GM19468 (cell line): ENCODE results near the gene SLC41A1.

Source experiments
- ATAC-seq: cut with Tn5 transposase; IDR thresholded peaks from one replicate; pipeline ENCODE4 v1.9.1; 2021; ENCODE audit warnings: mild to moderate bottlenecking, moderate library complexity, moderate number of reproducible peaks; ENCODE audit not compliant: unreplicated experiment; ENCODE audit errors: extremely low read depth

The SLC41A1 gene

GRCh38 chr1:205766038-205766437, 47.0 kb downstream of the SLC41A1 start:
- ATAC-seq, result no peak

DNA sequence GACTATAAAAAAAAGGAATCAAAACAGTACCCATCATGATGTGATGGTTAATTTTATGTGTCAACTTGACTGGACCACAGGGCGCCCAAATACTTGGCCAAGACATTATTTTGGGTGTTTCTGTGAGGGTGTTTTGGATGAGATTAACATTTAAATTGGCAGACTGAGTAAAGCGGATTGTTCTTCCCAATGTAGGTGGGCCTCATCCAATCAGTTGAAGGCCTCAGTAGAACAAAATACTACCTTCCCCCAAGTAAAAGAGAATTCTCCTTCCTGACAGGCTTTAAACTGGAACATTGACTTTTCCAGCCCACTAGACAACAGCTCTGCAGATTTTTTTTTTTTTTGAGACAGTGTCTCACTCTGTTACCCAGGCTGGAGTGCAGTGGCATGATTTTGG, 48.4 kb downstream of the SLC41A1 start:
- ATAC-seq, result no peak

- no peak for ATAC-seq
These were observed 49.0 kb downstream of the SLC41A1 start for GRCh38 chr1:205763980-205764379.

- ATAC-seq, result no peak
These were observed 52.4 kb downstream of the SLC41A1 start for GRCh38 chr1:205760606-205761005.

DNA sequence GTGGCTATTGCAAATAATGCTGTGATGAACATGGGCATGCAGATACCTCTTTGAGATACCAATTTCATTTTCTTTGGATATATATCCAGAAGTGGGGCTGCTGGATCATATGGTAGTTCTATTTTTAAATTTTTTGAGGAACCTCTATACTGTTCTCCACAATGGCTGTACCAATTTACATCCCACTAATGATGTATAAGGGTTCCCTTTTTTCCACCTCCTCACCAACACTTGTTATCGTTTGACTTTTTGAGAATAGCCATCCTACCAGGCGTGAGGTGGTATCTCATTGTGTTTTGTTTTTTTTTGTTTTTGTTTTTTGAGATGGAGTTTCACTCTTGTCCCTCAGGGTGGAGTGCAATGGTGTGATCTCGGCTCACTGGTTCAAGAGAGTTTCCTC, 56.4 kb downstream of the SLC41A1 start:
- ATAC-seq, result no peak

DNA sequence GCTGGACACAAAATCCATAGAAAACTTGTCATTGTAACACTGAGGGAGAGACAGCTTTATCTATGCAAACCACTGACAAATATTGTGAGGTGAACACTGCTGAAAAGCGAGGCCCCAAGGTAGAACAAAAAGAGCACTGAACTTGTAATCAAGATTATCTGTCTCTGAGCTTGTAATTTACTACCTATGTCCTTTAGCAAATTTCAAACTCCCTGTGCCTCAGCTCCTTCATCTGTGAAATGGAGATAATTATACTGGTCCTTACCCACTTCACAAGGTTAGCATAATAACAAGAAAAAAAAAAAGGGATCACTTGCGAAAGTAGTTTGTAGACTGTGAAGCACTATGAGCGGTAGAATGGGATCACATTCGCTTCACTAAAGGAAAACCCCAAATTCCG, 58.1 kb downstream of the SLC41A1 start:
- no peak for ATAC-seq

DNA sequence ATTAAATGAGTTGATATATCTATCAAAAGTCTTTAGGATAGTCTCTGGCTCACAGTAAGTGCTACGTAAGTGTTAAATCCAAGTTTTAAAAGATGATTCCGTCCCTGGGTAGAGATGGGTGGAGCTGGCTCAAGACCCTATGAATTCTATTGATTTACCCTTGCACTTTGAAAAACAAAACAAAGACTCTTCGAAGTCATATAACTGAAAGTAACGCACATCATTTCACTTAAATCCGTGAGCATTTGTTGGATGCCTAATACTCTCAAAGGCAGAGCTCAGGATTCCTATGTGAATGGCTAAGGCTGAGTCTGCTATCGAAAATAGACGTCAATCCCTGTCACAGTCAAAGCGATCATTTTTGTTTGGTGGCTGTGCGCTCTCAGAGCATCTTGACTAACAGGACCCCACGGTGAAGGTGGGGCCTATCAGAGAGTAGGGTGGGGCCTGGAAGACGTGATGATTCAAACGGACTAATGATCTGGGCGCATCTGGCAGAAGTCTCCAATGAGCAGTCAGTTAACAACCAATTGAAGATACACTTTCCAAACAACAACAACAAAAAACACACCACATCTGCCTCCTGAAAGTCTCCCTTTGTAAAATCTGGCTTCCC, 61.9 kb downstream of the SLC41A1 start:
- ATAC-seq, result no peak

GRCh38 chr1:205750138-205751035, 62.6 kb downstream of the SLC41A1 start, which contains the start of gene NUCKS1:
TSS of gene NUCKS1 (minus strand) at chr1:205750182. CDS start at chr1:205749973, 209 bp downstream.
- ATAC-seq, result peak; percentile 52

- ATAC-seq, result peak; percentile 49
These were observed 63.5 kb downstream of the SLC41A1 start for GRCh38 chr1:205749234-205750137.

- no peak for ATAC-seq
These were observed 64.4 kb downstream of the SLC41A1 start for GRCh38 chr1:205748403-205749233.

DNA sequence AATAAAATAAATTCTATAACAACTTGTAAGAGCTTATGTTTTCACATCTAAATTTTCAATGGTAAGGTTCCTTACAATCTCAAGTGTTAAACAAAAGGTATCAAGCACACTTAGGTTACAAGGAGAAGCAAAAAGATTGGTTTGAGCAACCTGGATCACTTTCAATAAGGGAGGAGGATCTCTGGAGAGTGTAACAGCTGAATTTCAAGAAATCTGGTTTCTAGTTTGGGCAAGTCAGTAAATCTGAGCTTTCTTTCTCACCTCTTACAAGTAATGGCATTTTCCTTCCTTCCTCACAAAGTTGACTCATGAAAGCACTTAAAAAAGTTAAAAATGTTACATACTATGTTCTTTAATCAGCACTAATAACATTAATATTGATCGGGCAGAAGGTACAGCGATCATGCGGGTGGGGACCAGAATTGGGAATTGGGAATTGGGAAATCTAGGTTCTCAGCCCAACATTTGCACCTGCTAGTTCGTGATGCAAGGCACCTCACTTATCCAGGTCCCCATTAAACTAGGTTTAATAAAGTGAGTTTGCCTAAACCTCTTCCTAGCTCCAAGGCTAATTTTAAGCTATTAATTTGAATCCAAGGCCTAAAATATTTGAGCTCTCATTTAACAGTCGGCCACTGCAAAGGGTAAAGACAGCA, 66.1 kb downstream of the SLC41A1 start:
- no peak for ATAC-seq

GRCh38 chr1:205744403-205744802, 68.6 kb downstream of the SLC41A1 start:
- ATAC-seq, result no peak

DNA sequence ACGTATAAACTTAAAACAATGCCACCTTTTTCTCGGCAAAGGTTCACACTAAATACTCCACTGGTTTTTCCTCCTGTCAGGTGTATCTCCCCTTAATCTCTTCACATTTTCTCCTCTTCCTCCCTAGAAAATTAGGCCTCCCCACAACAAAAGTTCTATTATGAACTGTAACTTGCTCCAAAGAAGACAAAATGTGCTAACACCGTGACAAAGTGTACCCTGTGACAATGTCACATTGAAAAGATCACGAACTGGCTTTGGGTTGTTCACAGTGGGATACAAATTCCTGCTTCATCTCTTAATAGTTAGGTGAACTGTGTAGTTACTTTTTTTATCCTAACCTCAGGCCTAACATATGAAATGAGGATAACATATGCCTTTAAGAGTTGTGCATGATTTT, 69.0 kb downstream of the SLC41A1 start:
- no peak for ATAC-seq

DNA sequence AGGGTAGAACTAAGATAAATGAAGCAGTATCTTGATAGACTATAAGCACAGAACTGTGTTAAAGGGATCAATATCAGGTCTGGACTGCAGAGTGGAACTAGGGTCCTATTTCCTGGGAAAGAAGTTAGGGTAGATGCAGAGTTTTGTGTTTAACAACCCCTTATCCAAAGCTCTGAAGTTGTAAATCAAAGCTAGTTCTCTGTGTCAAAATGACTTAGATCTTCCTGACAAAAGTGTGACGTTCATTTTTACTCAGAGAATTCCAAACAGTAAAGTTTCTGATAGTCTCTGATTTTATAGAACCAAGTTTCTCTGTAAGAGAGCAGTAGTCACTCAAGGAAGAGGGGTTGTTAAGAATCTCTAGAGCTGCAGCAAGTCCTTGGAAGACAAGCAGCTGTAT, 71.3 kb downstream of the SLC41A1 start:
- ATAC-seq, result no peak

DNA sequence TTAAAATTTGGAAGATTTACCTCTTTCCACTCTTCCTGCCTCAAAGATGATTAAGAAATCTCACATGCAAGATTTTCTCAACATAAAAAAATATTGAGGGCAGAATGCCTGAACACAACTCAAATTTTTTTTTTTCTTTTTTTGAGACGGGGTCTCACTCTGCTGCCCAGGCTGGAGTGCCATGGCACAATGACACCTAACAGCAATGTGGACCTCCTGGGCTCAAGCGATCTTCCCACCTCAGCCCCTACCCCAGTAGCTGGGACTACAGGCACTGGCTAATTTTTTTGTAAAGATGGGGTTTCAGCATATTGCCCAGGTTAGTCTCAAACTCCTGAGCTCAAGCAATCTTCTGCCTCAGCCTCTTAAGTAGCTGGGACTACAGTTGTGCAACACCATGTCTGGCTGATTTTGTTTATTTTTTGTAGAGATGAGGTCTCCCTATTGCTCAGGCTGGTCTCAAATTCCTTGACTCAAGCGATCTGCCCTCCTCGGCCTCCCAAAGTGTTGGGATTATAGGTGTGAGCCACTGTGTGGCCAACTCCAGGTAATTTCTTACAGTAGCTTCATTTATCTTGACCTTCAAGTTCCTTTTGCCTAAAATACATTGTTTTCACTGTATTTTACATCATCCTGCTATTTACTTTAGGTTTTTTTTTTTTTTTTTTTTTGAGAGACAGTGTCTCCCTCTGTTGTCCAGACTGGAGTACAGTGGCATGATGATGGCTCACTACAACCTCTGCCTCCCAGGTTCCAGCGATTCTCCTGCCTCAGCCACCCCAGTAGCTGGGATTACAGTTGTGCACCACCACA, 73.4 kb downstream of the SLC41A1 start:
- no peak for ATAC-seq
